PC-3 (cell line): Measurements from ENCODE around the gene SAMD14. TPM values are rescaled to one million over a fixed set of nuclear protein-coding genes. Genes with fewer than 3 reads are reported as not detected.
A peak's percentile ranks its signal among the peaks of the same experiment; 100 is the strongest.
"Not testable (repeated sequence)": the region's sequence is repeated elsewhere in the genome, so short reads cannot be mapped to it uniquely, and the experiment has no call there.

Experiments
- ATAC-seq: fragments of 200-7000 bp; cut with Tn5 transposase; 2 replicates; pipeline ENCODE4 v1.9.1; 2020; ENCODE audit warnings: mild to moderate bottlenecking, moderate library complexity
- BruUV-seq: library from RNA; stranded (reverse); fragments of 400-500 nt; replicated peaks from 2 replicates; lab custom pipeline; 2021; lab: Mats Ljungman, UMichigan
- CTCF ChIA-PET: fragments of 300-600 bp; sonication (Branson Sonifier 250); formaldehyde crosslinking; loops from one replicate; lab custom pipeline; 2022; ENCODE audit warnings: antibody characterized with exemption; lab: Charles Lee
- POLR2A ChIA-PET: fragments of 300-600 bp; sonication (Branson Sonifier 250); formaldehyde crosslinking; loops from one replicate; lab custom pipeline; 2022; ENCODE audit warnings: antibody characterized with exemption; ENCODE audit not compliant: unreplicated experiment; lab: Charles Lee
- DNase-seq: peaks from one replicate; pipeline ENCODE4 v3.0.0-alpha.2; 2015
- H2AFZ ChIP-seq: fragments of 300-600 bp; sonication (generic); 2 replicates; pipeline ENCODE4 v1.6.0; 2016; ENCODE audit warnings: antibody characterized with exemption, low read length
- H3F3A ChIP-seq: fragments of 300-600 bp; sonication (generic); one replicate; pipeline ENCODE4 v1.6.0; 2017; ENCODE audit warnings: antibody characterized with exemption, low read length, control low read depth, mild to moderate bottlenecking; ENCODE audit not compliant: unreplicated experiment
- H3K27ac ChIP-seq: fragments of 300-600 bp; sonication (generic); 2 replicates; pipeline ENCODE4 v1.5.1; 2016; ENCODE audit warnings: mild to moderate bottlenecking, low read length
- H3K27me3 ChIP-seq: fragments of 300-600 bp; sonication (generic); 2 replicates; pipeline ENCODE4 v1.6.1; 2016; ENCODE audit warnings: low read length, mixed read lengths
- H3K36me3 ChIP-seq: fragments of 300-600 bp; sonication (generic); 2 replicates; pipeline ENCODE4 v1.6.1; 2016; ENCODE audit warnings: low read depth, mixed run types, low read length, mixed read lengths
- H3K4me1 ChIP-seq: fragments of 300-600 bp; sonication (generic); 2 replicates; pipeline ENCODE4 v1.5.1; 2016; ENCODE audit warnings: low read length; ENCODE audit not compliant: insufficient read depth
- H3K4me2 ChIP-seq: fragments of 300-600 bp; sonication (generic); 2 replicates; pipeline ENCODE4 v1.6.0; 2016; ENCODE audit warnings: low read length
- H3K4me3 ChIP-seq: fragments of 300-600 bp; sonication (generic); 2 replicates; pipeline ENCODE4 v1.5.1; 2016; ENCODE audit warnings: mild to moderate bottlenecking, low read length, mixed read lengths
- H3K79me2 ChIP-seq: fragments of 300-600 bp; sonication (generic); 2 replicates; pipeline ENCODE4 v1.6.1; 2017; ENCODE audit warnings: low read length, mixed read lengths
- H3K9ac ChIP-seq: fragments of 300-600 bp; sonication (generic); 2 replicates; pipeline ENCODE4 v1.6.0; 2016; ENCODE audit warnings: mild to moderate bottlenecking, low read length
- H3K9me2 ChIP-seq: fragments of 300-600 bp; sonication (generic); replicated peaks from 2 replicates; pipeline ENCODE4 v1.6.1; 2016; ENCODE audit warnings: mixed run types, low read length, mixed read lengths
- H3K9me3 ChIP-seq: fragments of 300-600 bp; sonication (generic); 2 replicates; pipeline ENCODE4 v1.6.1; 2016; ENCODE audit warnings: low read length, mixed read lengths
- H4K20me1 ChIP-seq: fragments of 300-600 bp; sonication (generic); 2 replicates; pipeline ENCODE4 v1.6.1; 2016; ENCODE audit warnings: low read length, mixed read lengths
- EZH2 ChIP-seq: fragments of 300-600 bp; sonication (generic); IDR thresholded peaks from one replicate; pipeline ENCODE4 v1.6.1; 2017; ENCODE audit warnings: antibody characterized with exemption, mild to moderate bottlenecking, low read length; ENCODE audit not compliant: unreplicated experiment
- EZH2phosphoT487 ChIP-seq: fragments of 300-600 bp; sonication (generic); IDR thresholded peaks from 2 replicates; pipeline ENCODE4 v1.6.1; 2018; ENCODE audit warnings: mild to moderate bottlenecking, antibody characterized with exemption, low read length, borderline replicate concordance
- intact Hi-C: fragments of 100-400 bp; cut with micrococcal nuclease; formaldehyde crosslinking; loops from 2 replicates; pipeline ENCODE4 v1.9.0; 2023
- total RNA-seq: library from RNA; depleted of rRNA; stranded (reverse); fragments of >200 nt; gene quantifications from 2 replicates; pipeline ENCODE4 v1.2.3, GENCODE V29; 2014
- TF ChIP-seq, protein P1 (sequence below): fragments of 300-600 bp; sonication (generic); conservative IDR thresholded peaks from 2 replicates; pipeline ENCODE4 v1.5.1; 2017; ENCODE audit warnings: antibody characterized with exemption, low read depth, mild to moderate bottlenecking, low read length

Gene SAMD14
- total RNA-seq, 1 experiment from 2014 or later: 0.11 TPM

DNA sequence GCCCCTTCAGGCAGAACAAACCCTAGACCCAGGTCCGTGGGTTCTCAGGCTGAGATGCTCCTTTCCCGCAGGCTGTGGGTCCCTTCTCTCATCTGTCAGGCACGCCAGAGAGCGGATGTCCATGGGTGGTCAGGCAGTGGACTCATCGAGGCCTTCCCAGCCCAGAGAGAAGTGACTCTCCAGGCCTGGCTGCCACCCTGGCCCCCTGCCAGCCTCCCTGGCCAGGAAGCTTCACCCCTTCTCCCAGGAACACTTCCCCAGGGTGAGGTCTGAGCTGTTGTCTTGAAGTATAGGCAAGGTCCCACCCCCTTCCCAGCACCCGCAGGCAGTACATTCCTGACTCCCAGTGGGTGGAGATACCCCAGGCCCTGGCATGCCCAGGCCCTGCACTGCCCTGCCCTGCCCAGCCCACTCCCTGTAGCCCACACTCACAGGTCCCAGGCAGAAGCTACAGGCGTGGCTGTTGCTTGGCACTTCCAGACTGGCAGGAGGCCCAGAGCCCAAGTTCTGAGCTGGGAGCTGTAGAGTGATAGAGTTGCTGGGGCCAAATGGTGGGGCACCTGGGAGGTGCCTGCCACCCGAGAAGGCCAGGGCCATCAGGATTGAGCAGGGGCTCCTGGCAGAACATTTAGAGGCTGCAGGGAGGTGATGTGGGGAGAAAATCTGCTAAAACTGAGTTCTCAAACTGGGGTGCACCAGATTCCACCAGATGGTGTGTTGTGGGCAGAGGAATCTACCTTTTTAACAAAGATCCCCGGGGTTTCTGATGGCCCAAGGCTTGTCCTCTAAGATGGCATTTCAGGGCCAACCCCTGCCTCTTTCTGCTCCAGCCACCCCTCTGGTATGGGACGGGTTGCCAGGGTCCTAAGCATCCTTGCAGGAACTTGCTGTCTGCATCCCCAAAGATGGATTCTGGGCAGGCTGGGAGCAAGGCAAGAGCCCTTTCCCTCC, 67.4 kb downstream of the SAMD14 start:
- ChIA-PET POLR2A (interaction anchor here (0.5 to 1.7 kb wide), 9 partner anchors 20 to 1252 kb away, joined by 3 to 39 read pairs (median 5); no protein-coding TSS in a partner anchor), CTCF (interaction anchor here (0.7 to 1.9 kb wide), 6 partner anchors 13 to 576 kb away, joined by 4 to 21 read pairs (median 5); no protein-coding TSS in a partner anchor)
- Histone ChIP-seq H3K79me2 (peaks cover 93% of the 10 kb centered on the region), H2AFZ (no peak overlapping the region), H3K9me3 (no peaks in the 10 kb centered on the region), H3K4me2 (peak overlapping the region; percentile 97), H3K36me3 (peaks cover 41% of the 10 kb centered on the region), H3K4me1 (peaks cover 95% of the 10 kb centered on the region), H3K27me3 (no peaks in the 10 kb centered on the region), H3F3A (peaks cover 32% of the 10 kb centered on the region), H4K20me1 (peaks cover 23% of the 10 kb centered on the region), H3K9me2 (no peaks in the 10 kb centered on the region), H3K9ac (peak overlapping the region; percentile 95), H3K27ac (peak overlapping the region; percentile 96), H3K4me3 (peak overlapping the region; percentile 90; the same call in 1 of the 2 replicates)
- TF ChIP-seq, protein P1, sequence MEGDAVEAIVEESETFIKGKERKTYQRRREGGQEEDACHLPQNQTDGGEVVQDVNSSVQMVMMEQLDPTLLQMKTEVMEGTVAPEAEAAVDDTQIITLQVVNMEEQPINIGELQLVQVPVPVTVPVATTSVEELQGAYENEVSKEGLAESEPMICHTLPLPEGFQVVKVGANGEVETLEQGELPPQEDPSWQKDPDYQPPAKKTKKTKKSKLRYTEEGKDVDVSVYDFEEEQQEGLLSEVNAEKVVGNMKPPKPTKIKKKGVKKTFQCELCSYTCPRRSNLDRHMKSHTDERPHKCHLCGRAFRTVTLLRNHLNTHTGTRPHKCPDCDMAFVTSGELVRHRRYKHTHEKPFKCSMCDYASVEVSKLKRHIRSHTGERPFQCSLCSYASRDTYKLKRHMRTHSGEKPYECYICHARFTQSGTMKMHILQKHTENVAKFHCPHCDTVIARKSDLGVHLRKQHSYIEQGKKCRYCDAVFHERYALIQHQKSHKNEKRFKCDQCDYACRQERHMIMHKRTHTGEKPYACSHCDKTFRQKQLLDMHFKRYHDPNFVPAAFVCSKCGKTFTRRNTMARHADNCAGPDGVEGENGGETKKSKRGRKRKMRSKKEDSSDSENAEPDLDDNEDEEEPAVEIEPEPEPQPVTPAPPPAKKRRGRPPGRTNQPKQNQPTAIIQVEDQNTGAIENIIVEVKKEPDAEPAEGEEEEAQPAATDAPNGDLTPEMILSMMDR: no peak
- TF ChIP-seq EZH2: no peak
- no peak; the same call in 1 of the 2 replicates for TF ChIP-seq EZH2phosphoT487
- TSS peak; percentile 4 for BruUV-seq
- ATAC-seq (peak; percentile 70), DNase-seq (peak; percentile 100)
- intact Hi-C loops: loop anchor here (1.0 to 2.0 kb wide), 2 partner anchors 32 to 35 kb away; partner anchors contain the start of gene PDK2

DNA sequence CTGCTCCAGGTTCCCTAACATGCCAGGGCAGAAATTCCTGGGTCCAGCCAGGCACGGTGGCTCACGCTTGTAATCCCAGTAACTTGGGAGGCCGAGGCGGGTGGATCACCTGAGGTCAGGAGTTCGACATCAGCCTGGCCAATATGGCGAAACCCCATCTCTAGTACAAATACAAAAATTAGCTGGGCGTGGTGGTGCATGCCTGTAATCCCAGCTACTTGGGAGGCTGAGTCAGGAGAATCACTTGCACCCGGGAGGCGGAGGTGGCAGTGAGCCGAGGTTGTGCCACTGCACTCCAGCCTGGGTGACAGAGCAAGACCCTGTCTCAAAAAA, 68.3 kb downstream of the SAMD14 start:
- Histone ChIP-seq H3K4me2 (peak overlapping the region; percentile 97), H4K20me1 (peaks cover 32% of the 10 kb centered on the region), H3K4me3 (peak overlapping the region; percentile 90), H3K79me2 (peaks cover 93% of the 10 kb centered on the region), H3F3A (peaks cover 32% of the 10 kb centered on the region), H3K27ac (peak overlapping the region; percentile 96), H3K9ac (peak overlapping the region; percentile 95), H3K4me1 (peaks cover 91% of the 10 kb centered on the region), H3K36me3 (peaks cover 41% of the 10 kb centered on the region)
- not testable (repeated sequence) for H3K27me3 ChIP-seq, H3K9me2 ChIP-seq, ATAC-seq, H3K9me3 ChIP-seq, H2AFZ ChIP-seq, BruUV-seq
- peak; percentile 33 for DNase-seq
- ChIA-PET CTCF (interaction anchor here (0.7 to 1.9 kb wide), 2 partner anchors 34 to 577 kb away, joined by 4 to 21 read pairs; no protein-coding TSS in a partner anchor), POLR2A (interaction anchor here (0.5 to 1.7 kb wide), 4 partner anchors 19 to 1344 kb away, joined by 3 to 39 read pairs (median 4); no protein-coding TSS in a partner anchor)
- intact Hi-C loops: loop anchor here (1.0 to 2.0 kb wide), 2 partner anchors 33 to 34 kb away; partner anchors contain the start of gene PDK2

DNA sequence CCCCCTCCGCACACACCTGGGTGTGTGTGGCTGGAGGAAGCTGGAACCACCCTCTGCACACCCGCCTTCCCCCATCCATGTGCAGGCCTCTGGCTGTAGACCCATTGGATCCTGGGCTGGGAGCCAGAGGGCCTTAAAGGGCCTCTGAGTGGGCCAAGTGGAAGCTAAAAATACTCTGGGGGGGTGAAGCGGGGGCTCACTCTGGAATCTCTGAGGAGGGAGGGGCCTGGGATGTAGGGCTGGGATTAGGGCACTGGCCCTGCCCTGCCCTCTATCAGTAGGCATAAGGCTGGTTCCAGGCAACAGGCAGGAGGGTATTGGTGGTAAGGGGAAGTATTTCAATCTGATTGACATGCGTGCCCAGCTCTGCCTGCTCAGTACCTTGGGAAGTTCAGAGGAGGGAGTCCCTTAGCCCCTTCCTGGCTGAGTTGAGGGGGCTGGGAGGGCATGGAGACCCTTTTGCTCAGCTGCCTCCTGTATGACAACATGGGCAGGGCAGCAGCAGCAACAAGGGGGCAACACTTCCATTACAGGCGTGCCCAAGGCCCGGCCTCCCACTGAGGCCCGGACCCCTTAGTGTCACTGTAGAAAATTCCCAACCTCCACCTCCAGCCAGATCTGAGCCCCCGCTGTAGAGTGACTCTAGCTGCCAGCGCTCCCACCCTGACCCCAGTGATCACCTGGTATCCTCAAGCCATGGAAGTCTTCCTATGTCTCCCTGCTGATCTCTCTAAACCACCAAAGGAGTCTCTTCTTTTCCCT, 68.8 kb downstream of the SAMD14 start:
- Histone ChIP-seq H3K36me3 (peaks cover 36% of the 10 kb centered on the region), H3K27me3 (no peaks in the 10 kb centered on the region), H4K20me1 (peaks cover 36% of the 10 kb centered on the region), H3K4me3 (peak overlapping the region; percentile 90), H3K27ac (peak overlapping the region; percentile 96), H3K9me3 (no peaks in the 10 kb centered on the region), H3K9ac (peak overlapping the region; percentile 95), H3F3A (peaks cover 32% of the 10 kb centered on the region), H3K4me1 (peaks cover 86% of the 10 kb centered on the region), H3K9me2 (no peaks in the 10 kb centered on the region), H3K79me2 (peaks cover 93% of the 10 kb centered on the region), H2AFZ (no peak overlapping the region), H3K4me2 (peak overlapping the region; percentile 97)
- DNase-seq (peak; percentile 70), ATAC-seq (no peak)
- CTCF ChIA-PET: interaction anchor here (0.6 to 1.9 kb wide), 5 partner anchors 33 to 578 kb away, joined by 3 to 21 read pairs (median 6); no protein-coding TSS in a partner anchor
- TF ChIP-seq EZH2: no peak
- TF ChIP-seq EZH2phosphoT487: no peak
- TF ChIP-seq, protein P1: no peak
- no TSS peak for BruUV-seq
- intact Hi-C loops: no loop called here
- POLR2A ChIA-PET: interaction anchor here (0.5 to 1.9 kb wide), 5 partner anchors 20 to 1343 kb away, joined by 3 to 39 read pairs (median 4); no protein-coding TSS in a partner anchor
